Natural killer cell (primary cell): ENCODE data around the gene CALCOCO2. TPM values are rescaled to one million over a fixed set of nuclear protein-coding genes. Genes with fewer than 3 reads are reported as not detected.

Experiments used
- ATAC-seq, 3 donors: fragments of 150-1000 bp in 2 of 3; fragments of 200-7000 bp in 1 of 3; cut with Tn5 transposase; 1 replicate in 1 of 3; 2 replicates in 2 of 3; pipeline ENCODE4 v1.10.0; 2021; ENCODE audit warnings: mild to moderate bottlenecking in 2 of 3, moderate library complexity in 2 of 3
- DNase-seq, 2 donors: peaks; one replicate each; pipeline versions ENCODE4 v3.0.0 to v3.0.0-alpha.2; 2013 to 2021; ENCODE audit warnings: mixed read lengths in 1 of 2
- H3K27ac ChIP-seq: one replicate; pipeline ENCODE4 v1.5.1; 2013; ENCODE audit warnings: mild to moderate bottlenecking, low read length
- H3K27me3 ChIP-seq: one replicate; pipeline ENCODE4 v1.6.1; 2013; ENCODE audit warnings: low read length; ENCODE audit not compliant: control insufficient read depth, insufficient read depth
- H3K36me3 ChIP-seq: one replicate; pipeline ENCODE4 v1.6.1; 2013; ENCODE audit warnings: low read length; ENCODE audit not compliant: control insufficient read depth, insufficient read depth
- H3K4me1 ChIP-seq: one replicate; pipeline ENCODE4 v1.6.1; 2013; ENCODE audit warnings: low read length; ENCODE audit not compliant: control insufficient read depth, insufficient read depth
- H3K4me3 ChIP-seq: one replicate; pipeline ENCODE4 v1.5.1; 2013; ENCODE audit warnings: low read length
- H3K9me3 ChIP-seq: one replicate; pipeline ENCODE4 v1.6.1; 2013; ENCODE audit warnings: low read length; ENCODE audit not compliant: control insufficient read depth, insufficient read depth
- H3K27ac Mint-ChIP-seq, 2 donors: one replicate each; pipeline ENCODE4 v1.8.0; 2022; ENCODE audit warnings: mild to moderate bottlenecking in 2 of 2, mixed read lengths in 2 of 2, moderate library complexity in 1 of 2
- H3K27me3 Mint-ChIP-seq, 2 donors: one replicate each; pipeline ENCODE4 v1.8.0; 2022; ENCODE audit warnings: low read depth in 2 of 2, mixed read lengths in 2 of 2
- H3K36me3 Mint-ChIP-seq: one replicate; pipeline ENCODE4 v1.8.0; 2022; ENCODE audit warnings: mixed read lengths
- H3K4me1 Mint-ChIP-seq, 2 donors: one replicate each; pipeline ENCODE4 v1.8.0; 2022; ENCODE audit warnings: mixed read lengths in 2 of 2
- H3K4me3 Mint-ChIP-seq: one replicate; pipeline ENCODE4 v1.8.0; 2022; ENCODE audit warnings: mild to moderate bottlenecking, moderate library complexity, mixed read lengths
- H3K9me3 Mint-ChIP-seq, 2 donors: one replicate each; pipeline ENCODE4 v1.8.0; 2022; ENCODE audit warnings: mixed read lengths in 2 of 2
- CTCF ChIP-seq: fragments of 200-600 bp; IDR thresholded peaks from one replicate; pipeline ENCODE4 v1.8.0; 2022; ENCODE audit warnings: antibody characterized with exemption
- WGBS: methylation state at CpG from one replicate; pipeline ENCODE4 v1.1.7; 2013; ENCODE audit warnings: missing lambda C conversion rate; ENCODE audit not compliant: insufficient coverage; 5-methylcytosine and 5-hydroxymethylcytosine counted together
- intact Hi-C: fragments of 100-400 bp; cut with micrococcal nuclease; formaldehyde crosslinking; loops from one replicate; pipeline ENCODE4 v1.14.2; 2022
- total RNA-seq, 4 donors: library from RNA; stranded (reverse); fragments of 120-200 nt in 1 of 4; gene quantifications; one replicate each; pipeline versions ENCODE4 v1.2.3 to v1.2.4, GENCODE V29; 2013 to 2022

CALCOCO2 gene
- total RNA-seq, 3 donors from 2014 or later (not counting 1 experiment from before 2014, with no cell fraction given) = 175 to 188 (median 179) TPM

- Histone ChIP-seq H3K27me3 (no peaks in the 10 kb centered on the region), H3K4me3 (no peak overlapping the region), H3K36me3 (peaks cover 16% of the 10 kb centered on the region), H3K9me3 (no peaks in the 10 kb centered on the region), H3K4me1 (peaks cover 17% of the 10 kb centered on the region), H3K27ac (peak overlapping the region; percentile 91)
- no peak for TF ChIP-seq CTCF
- WGBS = 70% methylated on average over 3 of the region's 5 CpGs
- H3K4me1 Mint-ChIP-seq = peaks cover 22 to 24% of the 10 kb centered on the region in 2 donors
- intact Hi-C loops = no loop called here
- DNase-seq (no peak), ATAC-seq (no peak)
- no peaks in the 10 kb centered on the region for H3K36me3 Mint-ChIP-seq
- peak overlapping the region; percentile 97 to 98 for H3K27ac Mint-ChIP-seq
- no peaks in the 10 kb centered on the region for H3K27me3 Mint-ChIP-seq
- no peaks in the 10 kb centered on the region for H3K9me3 Mint-ChIP-seq
- H3K4me3 Mint-ChIP-seq = peak overlapping the region; percentile 98
Measured at GRCh38 chr17:48893646-48894508, 63.0 kb downstream of the CALCOCO2 start.

GRCh38 chr17:48894886-48895285, 64.1 kb downstream of the CALCOCO2 start:
- Histone ChIP-seq H3K4me3 (no peak overlapping the region), H3K36me3 (peaks cover 16% of the 10 kb centered on the region), H3K4me1 (peaks cover 17% of the 10 kb centered on the region), H3K27me3 (no peaks in the 10 kb centered on the region), H3K27ac (no peak overlapping the region), H3K9me3 (no peaks in the 10 kb centered on the region)
- Mint-ChIP-seq H3K27ac (no peak overlapping the region), H3K9me3 (no peaks in the 10 kb centered on the region), H3K27me3 (no peaks in the 10 kb centered on the region), H3K4me3 (no peak overlapping the region), H3K36me3 (no peaks in the 10 kb centered on the region), H3K4me1 (peaks cover 22 to 24% of the 10 kb centered on the region in 2 donors)
- ATAC-seq (no peak), DNase-seq (no peak)
- 87% methylated on average over 3 of the region's 3 CpGs for WGBS
- TF ChIP-seq CTCF = no peak
- intact Hi-C loops = no loop called here

- Mint-ChIP-seq H3K4me3 (no peak overlapping the region), H3K27ac (no peak overlapping the region), H3K9me3 (no peaks in the 10 kb centered on the region), H3K27me3 (no peaks in the 10 kb centered on the region), H3K4me1 (no peaks in the 10 kb centered on the region), H3K36me3 (no peaks in the 10 kb centered on the region)
- intact Hi-C loops = no loop called here
- DNase-seq (no peak), ATAC-seq (no peak)
- no peaks in the 10 kb centered on the region for H3K4me1 ChIP-seq
- H3K9me3 ChIP-seq = no peaks in the 10 kb centered on the region
- peaks cover 8% of the 10 kb centered on the region for H3K36me3 ChIP-seq
- H3K4me3 ChIP-seq = no peak overlapping the region
- no peaks in the 10 kb centered on the region for H3K27me3 ChIP-seq
- TF ChIP-seq CTCF = no peak
- no peak overlapping the region for H3K27ac ChIP-seq
- 83% methylated on average over 1 of the region's 1 CpG for WGBS
Measured at GRCh38 chr17:48901241-48901640, 70.4 kb downstream of the CALCOCO2 start.
